ENCODE results near the gene NFYA.
A peak's percentile ranks its signal among the peaks of the same experiment; 100 is the strongest.

The NFYA gene

DNA sequence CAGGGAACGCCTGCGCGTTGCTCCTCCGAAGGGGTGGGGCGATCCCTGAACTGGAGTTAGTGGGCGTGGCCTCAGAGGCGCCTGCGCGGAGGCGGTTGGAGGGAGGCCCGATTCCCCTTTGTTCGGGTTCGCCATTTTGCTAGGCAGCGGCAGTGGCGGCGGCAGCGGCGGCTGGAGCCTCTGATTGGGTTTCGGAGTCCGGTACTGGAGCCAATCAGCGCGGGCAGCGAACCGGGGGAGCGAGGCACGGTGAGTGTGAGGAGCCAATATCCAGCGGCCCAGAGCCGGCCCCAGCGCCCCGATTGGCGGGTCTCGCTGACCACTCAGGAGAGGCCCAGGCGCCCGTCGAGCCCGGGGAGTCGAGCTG, at the start of gene NFYA:
Gene NFYA, plus strand, starts transcription at position 139 of the 367 bp plus-strand sequence. CDS start 6,116 bp downstream, outside the sequence.
- peak; percentile 100 for DNase-seq

DNA sequence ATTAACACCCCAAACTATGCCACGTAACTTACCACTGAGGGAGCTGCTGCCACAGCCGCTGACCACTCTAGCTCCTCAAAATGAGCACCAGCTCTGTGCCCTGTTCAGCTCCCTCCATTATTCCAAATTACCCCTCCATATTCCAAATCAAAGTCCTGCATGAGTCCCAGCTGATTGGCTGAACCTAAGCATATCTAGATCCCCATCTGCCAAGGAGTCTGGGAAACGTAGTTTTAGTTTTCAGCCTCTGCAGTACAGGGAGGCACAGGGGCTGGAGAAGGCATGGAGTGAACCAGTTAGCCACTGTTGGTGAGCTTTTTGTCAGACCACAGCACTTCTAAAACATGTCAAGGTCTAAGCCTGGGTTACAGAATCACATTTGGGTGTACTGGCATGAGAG, 49.7 kb upstream of the NFYA start:
- no peak for DNase-seq

DNA sequence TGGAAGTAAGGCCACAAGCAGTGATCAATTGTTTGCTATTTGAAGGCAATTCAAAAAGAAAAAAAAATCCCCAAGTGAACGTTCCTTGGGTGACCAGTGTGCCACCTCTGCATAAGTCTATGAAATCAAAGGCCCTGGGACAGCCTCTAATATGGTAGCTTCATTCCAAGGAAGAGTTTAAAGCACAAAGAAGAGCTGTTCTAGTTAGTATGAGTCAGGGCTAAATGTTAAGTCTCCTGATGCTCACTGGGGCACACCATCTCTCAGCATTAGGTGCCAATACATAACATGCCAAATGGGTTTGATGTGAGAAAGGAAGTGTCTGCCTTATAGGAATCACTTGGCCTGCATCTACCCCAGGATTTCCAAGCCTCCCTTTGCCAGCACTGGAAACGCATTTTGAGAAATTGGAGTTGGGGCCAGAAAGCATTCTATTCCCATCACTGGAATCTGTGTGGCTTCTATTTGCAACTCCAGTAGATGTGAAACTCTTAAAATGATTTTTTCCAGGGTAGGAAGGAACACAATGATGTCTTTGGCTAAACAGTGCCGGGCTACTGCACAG, 46.7 kb upstream of the NFYA start:
- DNase-seq: no peak

DNA sequence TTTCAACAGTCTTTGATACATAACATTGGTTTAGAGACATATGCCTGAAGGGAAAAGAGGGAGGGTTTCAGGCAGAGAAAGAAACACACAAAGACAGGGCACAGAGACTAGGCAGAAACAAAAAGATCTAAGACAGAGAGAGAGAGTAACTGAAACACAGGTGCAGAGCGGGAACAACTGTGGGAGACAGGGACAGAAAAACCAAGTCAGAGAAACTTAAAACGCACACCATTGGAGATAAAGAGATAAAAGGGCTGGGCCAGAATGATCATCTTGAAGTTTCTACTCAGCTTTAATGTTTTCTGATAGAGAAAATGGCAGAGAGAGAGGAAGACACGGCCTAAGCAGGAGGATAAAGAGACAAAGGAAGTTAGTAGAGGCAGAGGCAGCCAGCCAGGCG, 45.5 kb upstream of the NFYA start:
- no peak for DNase-seq

GRCh38 chr6:41027799-41028560, 44.8 kb upstream of the NFYA start:
- DNase-seq: peak; percentile 66

- DNase-seq: no peak
These were observed 44.0 kb upstream of the NFYA start for GRCh38 chr6:41028561-41029412.

- no peak for DNase-seq
These were observed 39.9 kb upstream of the NFYA start for GRCh38 chr6:41032830-41033229.

- DNase-seq: no peak
These were observed 39.0 kb upstream of the NFYA start for GRCh38 chr6:41033776-41034175.

DNA sequence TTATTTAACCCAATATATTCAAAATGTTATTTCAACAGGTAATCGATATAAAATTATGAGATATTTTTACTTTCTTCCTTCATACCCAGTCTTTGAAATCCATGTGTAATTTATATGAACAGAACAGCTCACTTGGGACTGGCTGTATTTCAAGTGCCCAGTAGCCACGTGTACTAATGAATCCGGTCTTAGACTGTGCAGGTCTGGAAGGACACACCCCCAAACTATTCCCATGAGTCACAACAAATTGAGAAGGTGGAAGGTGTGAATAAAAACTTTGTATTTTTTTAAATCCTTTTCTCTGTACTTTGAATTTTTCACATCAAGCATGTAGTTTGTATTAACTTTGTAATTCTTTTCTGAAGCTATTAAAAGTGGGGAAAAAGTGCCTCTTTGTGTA, 36.6 kb upstream of the NFYA start:
- DNase-seq: no peak

GRCh38 chr6:41036601-41037000, 36.2 kb upstream of the NFYA start:
- no peak for DNase-seq

GRCh38 chr6:41037107-41037900, 35.5 kb upstream of the NFYA start:
- no peak for DNase-seq

DNA sequence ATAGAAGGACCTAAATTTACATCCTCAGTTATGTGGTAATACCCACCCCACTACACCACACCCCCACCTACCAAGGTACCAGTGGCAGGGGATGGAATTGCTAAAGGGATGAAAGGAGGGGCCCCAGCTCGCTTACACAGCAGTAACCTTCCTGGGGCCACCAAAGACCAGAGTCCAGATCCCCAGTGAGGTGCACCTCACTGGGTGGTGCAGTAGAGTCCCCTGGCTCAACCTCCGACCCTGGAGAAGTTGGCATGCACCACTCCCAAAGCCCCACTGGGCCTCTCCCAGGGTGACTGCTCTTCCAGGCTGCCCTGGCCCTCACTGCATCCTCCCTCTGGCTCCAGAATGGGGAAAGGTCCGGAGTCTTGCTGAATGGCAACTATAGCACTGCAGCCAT, 34.6 kb upstream of the NFYA start:
- DNase-seq: no peak

DNA sequence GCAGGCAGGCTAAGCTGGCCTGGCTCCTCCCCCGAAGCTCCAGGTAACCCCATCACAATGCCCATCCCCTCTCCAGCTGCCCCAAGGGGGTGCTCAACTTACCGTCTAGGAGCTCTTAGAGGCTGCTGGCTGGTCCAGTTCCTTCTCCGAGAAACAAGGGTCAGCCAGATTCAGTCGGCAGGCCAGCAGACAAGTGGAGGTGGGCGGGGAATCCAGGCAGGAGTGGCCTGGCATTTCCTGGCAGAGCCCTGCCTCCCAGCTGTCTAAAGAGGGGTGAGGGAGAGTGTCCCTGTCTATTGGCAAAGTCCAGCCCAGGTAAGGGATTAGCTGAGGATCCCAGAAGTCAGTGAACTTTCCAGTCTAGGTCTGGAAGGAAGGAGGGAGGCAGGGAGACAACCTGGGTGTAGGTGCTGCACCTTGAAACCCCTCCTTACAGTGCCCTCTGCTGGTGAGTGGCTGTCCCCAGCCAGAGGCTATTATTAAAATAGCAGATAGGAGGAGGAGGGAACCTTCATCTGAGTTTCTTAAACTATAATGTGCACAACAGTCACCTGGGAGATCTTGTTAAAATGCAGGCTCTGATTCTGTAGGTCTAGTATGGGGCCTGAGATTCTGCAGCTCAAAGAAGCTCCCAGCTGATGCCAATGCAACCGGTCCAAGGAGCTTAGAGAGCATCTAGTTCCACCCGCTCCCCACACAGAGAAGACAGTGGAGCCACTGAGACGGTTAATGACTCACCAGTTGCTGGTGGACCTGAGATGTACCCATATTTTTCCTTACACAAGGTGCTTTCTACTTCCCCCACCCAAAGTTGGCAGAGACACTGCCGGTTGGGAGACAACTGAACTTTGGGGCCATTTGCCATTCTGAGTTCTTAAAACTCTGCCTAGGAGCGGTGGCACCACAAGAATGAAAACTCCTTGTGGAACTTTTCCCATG, 33.4 kb upstream of the NFYA start, which contains the start of gene UNC5CL:
Gene UNC5CL, minus strand, starts transcription at position 162 of the 939 bp plus-strand sequence. CDS start 4,147 bp downstream, outside the sequence.
- peak; percentile 54 for DNase-seq

DNA sequence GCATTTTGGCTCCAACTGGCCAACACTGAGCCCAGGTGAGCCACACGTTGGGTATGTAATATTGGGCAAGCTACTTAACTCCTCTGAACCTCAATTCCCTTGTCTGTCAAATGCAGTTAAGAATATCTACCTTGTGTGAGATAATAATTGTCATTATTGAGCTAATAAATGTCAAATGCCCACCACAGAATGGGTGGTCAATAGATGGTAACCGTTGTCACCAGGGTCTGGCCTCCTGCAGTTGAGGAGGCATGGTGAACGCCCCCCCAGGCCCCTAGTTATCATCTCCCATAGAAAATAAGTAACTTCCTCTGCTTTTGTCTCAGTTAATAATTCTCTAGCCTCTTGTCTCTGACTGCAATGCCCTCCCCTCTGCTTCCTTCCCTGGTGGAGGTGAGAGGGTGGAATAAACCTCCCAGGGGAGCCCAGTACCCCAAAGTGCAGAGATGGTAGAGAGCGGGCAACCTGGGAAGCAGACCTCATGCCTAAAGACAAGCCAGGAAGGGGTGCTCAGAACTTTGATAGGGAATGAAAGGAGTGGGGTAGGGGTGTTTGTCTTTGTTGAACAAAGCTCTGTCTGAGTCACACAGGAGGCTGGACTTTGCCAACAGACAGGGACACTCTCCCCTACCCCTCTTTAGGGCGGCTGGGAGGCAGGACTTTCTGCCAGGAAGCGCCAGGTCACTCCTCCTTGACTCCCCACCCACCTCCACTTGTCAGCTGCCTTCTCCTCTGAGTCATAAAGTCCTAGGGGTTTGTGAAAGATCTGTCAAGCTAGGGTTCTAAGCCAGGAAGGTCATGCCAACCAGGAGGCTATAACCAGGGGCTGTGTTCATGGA, 32.5 kb upstream of the NFYA start:
- DNase-seq: no peak

DNA sequence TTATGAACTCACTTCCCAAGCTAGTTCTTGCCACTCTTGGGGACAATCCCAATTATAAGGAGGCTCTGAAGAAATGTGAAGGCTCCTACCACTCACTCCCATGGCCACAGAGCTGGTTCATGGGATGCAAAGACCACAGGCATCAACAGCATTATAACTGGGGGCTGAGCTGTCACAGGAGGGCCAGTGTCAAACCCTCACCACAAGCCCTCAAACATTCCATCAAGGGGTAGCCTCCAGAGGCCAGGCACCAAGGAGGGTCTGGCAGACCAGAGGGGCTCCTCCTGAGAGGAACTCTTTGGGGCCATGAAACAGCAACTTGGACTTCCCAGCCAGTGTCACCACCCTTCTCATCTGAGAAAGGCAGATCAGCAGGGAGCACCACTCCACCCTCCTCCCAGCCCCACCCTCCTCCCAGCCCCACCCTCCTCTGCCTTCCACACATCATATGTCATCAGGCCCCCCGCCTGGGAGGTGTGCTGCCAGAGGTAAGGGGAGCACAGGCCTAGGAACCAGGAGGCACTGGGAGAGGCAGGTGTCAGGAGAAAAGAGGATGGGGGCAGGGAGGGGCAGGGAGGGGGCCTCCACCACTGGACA, 31.7 kb upstream of the NFYA start:
- DNase-seq: no peak

DNA sequence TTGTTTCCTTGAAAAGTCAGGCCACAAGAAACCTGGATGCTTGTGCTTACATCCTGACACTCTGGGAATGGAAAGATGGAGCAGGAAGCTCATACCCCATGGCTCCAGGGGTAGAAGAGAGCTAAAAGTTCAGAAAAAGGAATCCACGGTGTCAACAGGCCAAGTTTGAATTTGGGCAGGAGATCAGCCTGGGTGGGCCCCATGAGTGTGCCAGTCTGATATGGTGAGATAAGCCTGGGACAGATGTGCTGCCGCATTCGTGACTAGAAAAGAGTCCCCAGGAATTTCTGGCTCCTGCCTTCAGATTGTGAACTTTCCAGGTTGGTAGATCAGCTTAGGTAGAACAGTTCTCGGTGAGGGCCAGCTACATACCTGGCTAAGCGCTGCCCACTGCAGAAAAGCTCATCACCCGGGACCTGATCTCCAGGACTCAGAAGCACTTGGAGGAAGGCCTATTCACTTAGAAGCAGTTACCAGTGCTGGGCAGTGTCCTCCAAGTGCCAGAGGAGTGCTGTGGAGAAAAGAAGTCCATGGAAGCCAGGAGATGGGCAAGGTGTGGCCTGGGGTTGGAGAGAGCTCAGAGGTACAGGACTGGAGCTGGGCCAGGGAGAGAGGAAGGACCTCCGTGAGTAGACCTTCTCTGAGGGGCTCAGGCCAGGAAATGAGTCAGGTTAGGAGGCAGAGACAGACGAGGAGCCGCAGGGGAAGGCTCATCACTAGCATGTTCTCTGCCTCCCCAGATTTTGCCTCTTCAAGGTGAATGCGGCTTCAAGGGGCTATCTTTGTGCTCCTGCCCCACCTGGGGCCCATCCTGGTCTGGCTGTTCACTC, 30.3 kb upstream of the NFYA start, which contains the start of gene TSPO2:
Gene TSPO2, plus strand, starts transcription at position 242 of the 830 bp plus-strand sequence. Its CDS starts 519 bp downstream, at position 761.
- no peak for DNase-seq

DNA sequence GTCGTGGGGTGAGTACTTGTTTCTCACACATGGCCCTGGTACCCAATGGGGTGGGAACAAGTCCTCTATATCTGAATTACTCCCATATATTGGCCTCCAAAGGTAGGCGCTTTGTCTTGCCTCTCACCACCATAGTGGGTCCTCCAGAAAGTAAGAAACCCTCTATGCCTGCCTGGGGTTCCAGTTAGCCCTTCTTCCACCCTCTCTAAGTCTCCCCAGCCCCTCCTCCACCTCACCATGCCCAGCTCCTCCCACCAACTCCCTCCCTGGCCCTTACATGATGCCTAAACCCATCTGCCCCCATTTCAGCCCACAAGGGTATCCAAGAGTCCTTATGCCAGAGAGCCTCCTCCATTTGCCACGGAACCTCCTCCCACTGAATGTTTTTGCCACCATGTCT, 29.6 kb upstream of the NFYA start:
- no peak for DNase-seq

- no peak for DNase-seq
These were observed 27.1 kb upstream of the NFYA start for GRCh38 chr6:41045664-41046063.

DNA sequence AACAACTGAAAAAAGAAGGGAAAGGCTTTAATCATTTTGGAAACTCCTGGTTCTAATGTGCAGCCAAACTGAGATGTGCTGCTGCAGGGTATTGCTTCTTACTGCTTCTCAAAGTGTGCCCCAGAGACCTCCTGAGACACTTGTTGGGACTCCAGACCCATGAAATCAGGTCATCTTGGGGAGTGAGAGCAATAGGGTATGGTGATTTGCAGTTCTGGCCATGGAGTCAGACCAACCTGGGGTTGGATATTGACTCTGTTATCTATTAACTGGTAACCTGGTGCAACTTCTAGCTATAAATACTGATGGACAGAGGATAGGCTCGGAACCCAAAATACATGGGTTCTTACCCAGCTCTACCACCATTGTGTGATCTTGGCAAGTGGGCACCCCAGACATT, 26.7 kb upstream of the NFYA start:
- no peak for DNase-seq
